HG03097 (cell line): ENCODE results near the gene LMBR1.
"Not testable (repeated sequence)": the region's sequence is repeated elsewhere in the genome, so short reads cannot be mapped to it uniquely, and the experiment has no call there.

Experiments used
- ATAC-seq: cut with Tn5 transposase; IDR thresholded peaks from one replicate; pipeline ENCODE4 v1.9.1; 2021; ENCODE audit not compliant: unreplicated experiment, low FRiP score

The LMBR1 gene

GRCh38 chr7:156703773-156704482 is 189.1 kb downstream of the LMBR1 start:
- no peak for ATAC-seq

GRCh38 chr7:156703209-156703608 is 189.8 kb downstream of the LMBR1 start:
- ATAC-seq, result no peak

GRCh38 chr7:156702399-156702798 is 190.6 kb downstream of the LMBR1 start:
- no peak for ATAC-seq

- ATAC-seq, result not testable (repeated sequence)
Measured at GRCh38 chr7:156701787-156702186, 191.2 kb downstream of the LMBR1 start.

- ATAC-seq, result not testable (repeated sequence)
Measured at GRCh38 chr7:156698512-156698911, 194.5 kb downstream of the LMBR1 start.

GRCh38 chr7:156697283-156697682 is 195.7 kb downstream of the LMBR1 start:
- not testable (repeated sequence) for ATAC-seq

GRCh38 chr7:156693627-156694026 is 199.4 kb downstream of the LMBR1 start:
- ATAC-seq, result no peak

GRCh38 chr7:156692849-156693248 is 200.1 kb downstream of the LMBR1 start:
- ATAC-seq, result no peak

GRCh38 chr7:156691764-156692163 is 201.2 kb downstream of the LMBR1 start:
- ATAC-seq, result no peak

- ATAC-seq, result no peak
Measured at GRCh38 chr7:156684661-156685060, 208.3 kb downstream of the LMBR1 start.

- ATAC-seq, result no peak
Measured at GRCh38 chr7:156684251-156684650, 208.7 kb downstream of the LMBR1 start.

- no peak for ATAC-seq
Measured at GRCh38 chr7:156682928-156683327, 210.1 kb downstream of the LMBR1 start.

- no peak for ATAC-seq
Measured at GRCh38 chr7:156680281-156680680, 212.7 kb downstream of the LMBR1 start.

GRCh38 chr7:156677374-156678054 is 215.5 kb downstream of the LMBR1 start:
- no peak for ATAC-seq

- no peak for ATAC-seq
Measured at GRCh38 chr7:156676263-156676662, 216.7 kb downstream of the LMBR1 start.

- no peak for ATAC-seq
Measured at GRCh38 chr7:156675721-156676120, 217.3 kb downstream of the LMBR1 start.

GRCh38 chr7:156673902-156674301 is 219.1 kb downstream of the LMBR1 start:
- ATAC-seq, result no peak

- no peak for ATAC-seq
Measured at GRCh38 chr7:156673454-156673853, 219.5 kb downstream of the LMBR1 start.

- no peak for ATAC-seq
Measured at GRCh38 chr7:156669035-156669828, 223.8 kb downstream of the LMBR1 start.

GRCh38 chr7:156668130-156668741 is 224.7 kb downstream of the LMBR1 start:
- no peak for ATAC-seq

GRCh38 chr7:156667110-156667426 is 225.9 kb downstream of the LMBR1 start:
- ATAC-seq, result no peak
